H1 (cell line): ENCODE results near the gene SPACA7. TPM values are rescaled to one million over a fixed set of nuclear protein-coding genes. Genes with fewer than 3 reads are reported as not detected.

Source experiments
- CTCF ChIA-PET: fragments of 300-600 bp; sonication (Branson Sonifier 250); formaldehyde crosslinking; loops from one replicate; lab custom pipeline; 2021; ENCODE audit not compliant: partially characterized antibody; lab: Charles Lee
- POLR2A ChIA-PET: fragments of 300-600 bp; sonication (Branson Sonifier 250); formaldehyde crosslinking; loops from one replicate; lab custom pipeline; 2021; ENCODE audit warnings: inconsistent platforms; ENCODE audit not compliant: partially characterized antibody; lab: Charles Lee
- DNase-seq, 2 experiments: peaks; one replicate each; pipeline versions ENCODE4 v3.0.0 to v3.0.0-alpha.2; 2010 to 2022; ENCODE audit warnings: low spot score in 2 of 2, low read depth in 1 of 2, mixed read lengths in 1 of 2
- FAIRE-seq: peaks from 2 replicates; lab custom pipeline; 2011; peaks lifted over from hg19 to GRCh38; lab: Jason Lieb, UNC
- H2AFZ ChIP-seq: 2 replicates; pipeline ENCODE4 v1.8.1; 2012; ENCODE audit warnings: low read length, inconsistent platforms
- H2AK5ac ChIP-seq: 2 replicates; pipeline ENCODE4 v1.6.1; 2013; ENCODE audit warnings: low read depth, low read length
- H2BK120ac ChIP-seq: replicated peaks from 2 replicates; pipeline ENCODE3; 2013; ENCODE audit warnings: low read depth, low read length, inconsistent platforms
- H2BK12ac ChIP-seq: 2 replicates; pipeline ENCODE4 v1.6.1; 2013; ENCODE audit warnings: low read depth, low read length
- H2BK15ac ChIP-seq: 2 replicates; pipeline ENCODE4 v1.6.1; 2013; ENCODE audit warnings: low read length
- H2BK20ac ChIP-seq: 2 replicates; pipeline ENCODE4 v1.6.1; 2013; ENCODE audit warnings: low read length
- H2BK5ac ChIP-seq: 2 replicates; pipeline ENCODE4 v1.6.1; 2013; ENCODE audit warnings: low read depth, low read length
- H3K14ac ChIP-seq: 2 replicates; pipeline ENCODE4 v1.6.1; 2013; ENCODE audit warnings: inconsistent platforms; ENCODE audit not compliant: insufficient read length
- H3K18ac ChIP-seq: 2 replicates; pipeline ENCODE4 v1.6.1; 2013; ENCODE audit warnings: low read length; ENCODE audit errors: extremely low read depth
- H3K23ac ChIP-seq: 2 replicates; pipeline ENCODE4 v1.6.1; 2013; ENCODE audit warnings: inconsistent platforms; ENCODE audit not compliant: insufficient read length
- H3K23me2 ChIP-seq: 2 replicates; pipeline ENCODE4 v1.6.1; 2013; ENCODE audit warnings: low read depth, low read length
- H3K27ac ChIP-seq: 2 replicates; pipeline ENCODE4 v1.6.1; 2011; ENCODE audit warnings: low read depth, low read length, inconsistent platforms
- H3K27me3 ChIP-seq, 4 experiments: replicated peaks in 1 of 4; 1 replicate in 1 of 4; 2 replicates in 3 of 4; pipeline versions ENCODE4 v1.6.1 to v1.8.1; 2011 to 2013; ENCODE audit warnings: low read length in 3 of 4, mild to moderate bottlenecking in 3 of 4, inconsistent platforms in 2 of 4, mixed read lengths in 2 of 4, moderate library complexity in 1 of 4; ENCODE audit not compliant: control insufficient read depth in 3 of 4, insufficient read depth in 3 of 4; ENCODE audit errors: extremely low read depth in 1 of 4
- H3K36me3 ChIP-seq, 4 experiments: 2 replicates each; pipeline versions ENCODE4 v1.6.1 to v1.8.1; 2011 to 2013; ENCODE audit warnings: mild to moderate bottlenecking in 4 of 4, low read length in 3 of 4, moderate library complexity in 2 of 4, control low read depth in 1 of 4, inconsistent platforms in 1 of 4; ENCODE audit not compliant: insufficient read depth in 4 of 4, control insufficient read depth in 2 of 4
- H3K4ac ChIP-seq: replicated peaks from 2 replicates; pipeline ENCODE3; 2013; ENCODE audit warnings: low read length, low read depth, mixed read lengths, inconsistent platforms; ENCODE audit not compliant: insufficient read length
- H3K4me1 ChIP-seq, 4 experiments: replicated peaks in 1 of 4; 1 replicate in 1 of 4; 2 replicates in 3 of 4; pipeline versions ENCODE4 v1.6.1 to v1.8.1; 2011 to 2013; ENCODE audit warnings: low read length in 3 of 4, inconsistent platforms in 2 of 4, mixed read lengths in 1 of 4; ENCODE audit not compliant: insufficient read depth in 4 of 4, control insufficient read depth in 3 of 4
- H3K4me2 ChIP-seq, 2 experiments: 2 replicates each; pipeline versions ENCODE4 v1.6.1 to v1.8.1; 2011 to 2013; ENCODE audit warnings: low read depth in 2 of 2, low read length in 2 of 2, control low read depth in 1 of 2, inconsistent platforms in 1 of 2, mild to moderate bottlenecking in 1 of 2; ENCODE audit not compliant: insufficient read depth in 1 of 2
- H3K4me3 ChIP-seq, 4 experiments: fragments of 200-600, 300-600 bp in 1 of 4; sonication (generic), shearing (Covaris generic), sonication (Bioruptor Twin) in 1 of 4; 2 replicates each; pipeline versions ENCODE4 v1.5.1 to v1.8.1; 2011 to 2016; ENCODE audit warnings: low read length in 4 of 4, low read depth in 3 of 4, control low read depth in 2 of 4, inconsistent platforms in 2 of 4, mild to moderate bottlenecking in 2 of 4, mixed read lengths in 1 of 4, moderate library complexity in 1 of 4; ENCODE audit not compliant: insufficient read depth in 2 of 4; ENCODE audit errors: extremely low read depth in 1 of 4
- H3K56ac ChIP-seq: replicated peaks from 2 replicates; pipeline ENCODE3; 2013; ENCODE audit warnings: low read depth, mild to moderate bottlenecking, mixed read lengths, low read length, inconsistent platforms; ENCODE audit not compliant: insufficient read length
- H3K79me1 ChIP-seq: 2 replicates; pipeline ENCODE4 v1.6.1; 2013; ENCODE audit warnings: low read depth, low read length, control low read depth
- H3K79me2 ChIP-seq, 2 experiments: 2 replicates each; pipeline versions ENCODE4 v1.6.1 to v1.8.1; 2012 to 2013; ENCODE audit warnings: low read length in 2 of 2, mild to moderate bottlenecking in 2 of 2, inconsistent platforms in 1 of 2; ENCODE audit not compliant: insufficient read depth in 2 of 2, control insufficient read depth in 1 of 2
- H3K9ac ChIP-seq, 4 experiments: replicated peaks in 1 of 4; 1 replicate in 1 of 4; 2 replicates in 3 of 4; pipeline versions ENCODE4 v1.6.1 to v1.8.1; 2011 to 2013; ENCODE audit warnings: low read depth in 3 of 4, low read length in 3 of 4, control low read depth in 2 of 4, mild to moderate bottlenecking in 2 of 4, moderate library complexity in 2 of 4, inconsistent platforms in 1 of 4; ENCODE audit errors: extremely low read depth in 1 of 4
- H3K9me3 ChIP-seq, 2 experiments: 2 replicates each; pipeline versions ENCODE4 v1.6.1 to v1.8.1; 2012 to 2013; ENCODE audit warnings: mild to moderate bottlenecking in 2 of 2, moderate library complexity in 2 of 2, control low read depth in 1 of 2, inconsistent platforms in 1 of 2, low read depth in 1 of 2, low read length in 1 of 2, mixed read lengths in 1 of 2; ENCODE audit not compliant: insufficient read depth in 2 of 2
- H4K20me1 ChIP-seq, 2 experiments: replicated peaks in 1 of 2; 2 replicates each; pipeline versions ENCODE3 to v1.8.1; 2011 to 2013; ENCODE audit warnings: inconsistent platforms in 2 of 2, low read length in 2 of 2, mild to moderate bottlenecking in 1 of 2; ENCODE audit not compliant: insufficient read depth in 2 of 2, control insufficient read depth in 1 of 2
- H4K5ac ChIP-seq: 2 replicates; pipeline ENCODE4 v1.6.1; 2013; ENCODE audit warnings: low read length, low read depth, mixed read lengths, inconsistent platforms; ENCODE audit not compliant: insufficient read length
- H4K8ac ChIP-seq: 2 replicates; pipeline ENCODE4 v1.8.0; 2013; ENCODE audit warnings: mild to moderate bottlenecking, moderate library complexity, low read length, inconsistent platforms; ENCODE audit not compliant: insufficient read depth; ENCODE audit errors: extremely low read depth
- H4K91ac ChIP-seq: replicated peaks from 2 replicates; pipeline ENCODE3; 2013; ENCODE audit warnings: low read length, mixed read lengths, inconsistent platforms; ENCODE audit not compliant: insufficient read length
- ATF2 ChIP-seq: IDR thresholded peaks from 2 replicates; pipeline ENCODE4 v1.6.1; 2012; ENCODE audit warnings: low read length, inconsistent platforms
- EP300 ChIP-seq, 2 experiments: IDR thresholded peaks; 1 replicate in 1 of 2; 2 replicates in 1 of 2; pipeline ENCODE4 v1.6.1; 2011 to 2012; ENCODE audit warnings: low read depth in 2 of 2, low read length in 2 of 2, mild to moderate bottlenecking in 2 of 2, borderline replicate concordance in 1 of 2, inconsistent platforms in 1 of 2, moderate library complexity in 1 of 2
- GABPA ChIP-seq: IDR thresholded peaks from 2 replicates; pipeline ENCODE4 v1.6.1; 2011; ENCODE audit warnings: mild to moderate bottlenecking, low read length, moderate library complexity, borderline replicate concordance; ENCODE audit not compliant: insufficient read depth
- HDAC6 ChIP-seq: IDR thresholded peaks from one replicate; pipeline ENCODE4 v1.7.1; 2012; ENCODE audit warnings: low read depth, mild to moderate bottlenecking, inconsistent platforms, low read length, moderate library complexity
- MAFK ChIP-seq: IDR thresholded peaks from 2 replicates; pipeline ENCODE4 v1.6.1; 2012; ENCODE audit warnings: low read depth, mild to moderate bottlenecking, improper control_type of control experiment, low read length
- polyA plus RNA-seq, 7 experiments: library from polyadenylated mRNA; depleted of rRNA in 3 of 7; stranded (reverse) in 5 of 7; unstranded in 2 of 7; fragments of >200 nt in 5 of 7; fragments of 200-250 nt in 2 of 7; gene quantifications; 1 replicate in 5 of 7; 2 replicates in 1 of 7; 4 replicates in 1 of 7; pipeline versions ENCODE4 v1.2.1 to v1.2.3, GENCODE V29; 2011 to 2013; ENCODE audit warnings: missing spikeins in 2 of 7, mixed read lengths in 2 of 7
- total RNA-seq: library from RNA; stranded (reverse); fragmentation: NEBNext Ultra II Directional; extraction: Animal tissue kit (Norgen Biotek cat#: 25700); gene quantifications from 2 replicates; pipeline ENCODE4 v1.2.1, GENCODE V29; 2021

Gene SPACA7
- total and polyA plus RNA-seq, 2 of the 8 experiments (the other 6 are each of a cell fraction or from before 2014, with no cell fraction given), result not detected

GRCh38 chr13:112417079-112417478, 40.9 kb downstream of the SPACA7 start:
- Histone ChIP-seq H3K23ac (no peak overlapping the region), H3K9ac (no peak overlapping the region), H4K20me1 (no peaks in the 10 kb centered on the region), H3K23me2 (no peaks in the 10 kb centered on the region), H3K27ac (no peak overlapping the region), H3K27me3 (no peaks in the 10 kb centered on the region), H2BK20ac (no peak overlapping the region), H2BK120ac (no peak overlapping the region), H3K79me1 (no peaks in the 10 kb centered on the region), H3K4me1 (no peaks in the 10 kb centered on the region), H2AFZ (no peak overlapping the region), H4K8ac (no peak overlapping the region), H3K14ac (no peak overlapping the region), H3K36me3 (peaks cover 0 to 2% (median 0%) of the 10 kb centered on the region in 4 experiments; a peak in 2 of 8 replicates), H2BK12ac (no peak overlapping the region), H3K4me2 (no peak overlapping the region), H2BK5ac (no peak overlapping the region), H3K79me2 (no peaks in the 10 kb centered on the region), H3K9me3 (peaks cover 24 to 50% of the 10 kb centered on the region in 2 experiments), H3K18ac (no peak overlapping the region), H2AK5ac (no peak overlapping the region), H4K91ac (no peak overlapping the region), H2BK15ac (no peak overlapping the region), H3K56ac (no peak overlapping the region), H3K4ac (no peak overlapping the region), H3K4me3 (no peak overlapping the region), H4K5ac (no peak overlapping the region)
- ChIA-PET CTCF (no interaction called here), POLR2A (no interaction called here)
- no peak for FAIRE-seq
- no peak for DNase-seq
- TF ChIP-seq MAFK (no peak), ATF2 (no peak), EP300 (IDR thresholded peaks at IDR 0.05; ENCODE audit: borderline replicate concordance in 1 of 2, low read depth in 2 of 2, low read length in 2 of 2) (no peak), GABPA (no peak), HDAC6 (no peak)
